K562 (cell line): ENCODE data around the gene HOXB5. TPM values are rescaled to one million over a fixed set of nuclear protein-coding genes. Genes with fewer than 3 reads are reported as not detected.

ENCODE experiments used
- EWSR1 ChIP-seq: fragments of 450-650 bp; IDR thresholded peaks from 2 replicates; pipeline ENCODE4 v1.6.1; 2018; ENCODE audit warnings: borderline replicate concordance, mild to moderate bottlenecking, low read depth, moderate library complexity; ENCODE audit not compliant: partially characterized antibody
- GATAD2A ChIP-seq: fragments of 450-650 bp; IDR thresholded peaks from 2 replicates; pipeline ENCODE4 v1.6.1; 2017
- NFIX ChIP-seq: fragments of 250-450 bp; sonication (Bioruptor Pico); IDR thresholded peaks from 2 replicates; pipeline ENCODE4 v1.4.0; 2020; ENCODE audit warnings: low read depth, mild to moderate bottlenecking, moderate library complexity
- NFRKB ChIP-seq: fragments of 450-650 bp; IDR thresholded peaks from 2 replicates; pipeline ENCODE4 v1.6.1; 2016; ENCODE audit warnings: low read depth
- SNIP1 ChIP-seq: fragments of 450-650 bp; IDR thresholded peaks from 2 replicates; pipeline ENCODE4 v1.7.1; 2017; ENCODE audit warnings: low read depth, mild to moderate bottlenecking
- ZBTB40 ChIP-seq, 2 experiments: fragments of 450-650 bp in 1 of 2; sonication (generic) in 1 of 2; formaldehyde crosslinking in 1 of 2; IDR thresholded peaks; 2 replicates each; pipeline versions ENCODE4 v1.7.1 to v1.9.0; 2016 to 2022; ENCODE audit warnings: inconsistent platforms in 1 of 2, mild to moderate bottlenecking in 1 of 2, missing genetic modification reagents in 1 of 2
- ZNF318 ChIP-seq, 2 experiments: fragments of 450-650 bp; IDR thresholded peaks; 2 replicates each; pipeline ENCODE4 v1.6.1; 2016; ENCODE audit warnings: mild to moderate bottlenecking in 2 of 2, borderline replicate concordance in 1 of 2, low read depth in 1 of 2, moderate library complexity in 1 of 2
- polyA plus RNA-seq, 8 experiments: library from polyadenylated mRNA; depleted of rRNA in 4 of 8; stranded (reverse) in 5 of 8; unstranded in 3 of 8; fragments of >200 nt; fragmentation: Nextera tagmentation in 2 of 8; fragmentation: Illumina TruSeq in 1 of 8; extraction: Ambion mirVana in 2 of 8; extraction: Trizol in 1 of 8; gene quantifications; 2 replicates each; pipeline versions ENCODE4 v1.2.1 to v1.2.3, GENCODE V29; 2011 to 2014; ENCODE audit warnings: inconsistent platforms in 1 of 8, missing spikeins in 1 of 8
- total RNA-seq, 7 experiments: library from RNA; depleted of rRNA in 6 of 7; stranded (reverse); fragments of >200 nt in 6 of 7; fragmentation: Illumina TruSeq in 2 of 7; extraction: Trizol in 2 of 7; gene quantifications; 2 replicates each; pipeline versions ENCODE4 v1.2.1 to v1.2.3, GENCODE V29; 2011 to 2021; ENCODE audit warnings: low replicate concordance in 1 of 7

The HOXB5 gene
- total and polyA plus RNA-seq, 9 of the 15 experiments (the other 6 are each of a cell fraction or from before 2014, with no cell fraction given) = 0.24 to 2.7 (median 0.65) TPM

- TF ChIP-seq ZBTB40 (IDR thresholded peaks at IDR 0.05) (peak; percentile 32; the same call in 1 of the 2 replicates), ZBTB40 (CRISPR knock-in tag; IDR thresholded peaks at IDR 0.05) (no peak), NFIX (CRISPR knock-in tag) (no peak), NFRKB (0 out of 2 replicates have a peak, but pooled peaks have one; percentile 50), ZNF318 (IDR thresholded peaks at IDR 0.05; ENCODE audit: borderline replicate concordance in 1 of 2, low read depth in 1 of 2) (no peak), GATAD2A (peak; percentile 97), SNIP1 (no peak), EWSR1 (no peak)
These were observed 17.0 kb upstream of the HOXB5 start, which contains the start of gene HOXB7 (continued) for GRCh38 chr17:48610282-48611211.
